ENCODE results near the gene C20orf144.

- TF ChIP-seq POLR2A (IDR thresholded peaks at IDR 0.05), result no peak
- no peak for TF ChIP-seq CTCF (IDR thresholded peaks at IDR 0.05)
- no peak for TF ChIP-seq POLR2AphosphoS5 (IDR thresholded peaks at IDR 0.05)
- no peak for TF ChIP-seq EP300 (IDR thresholded peaks at IDR 0.05)
Measured at GRCh38 chr20:33629979-33630378, 32.1 kb upstream of the C20orf144 start.
